Measurements from ENCODE around the gene SMIM30. TPM values are rescaled to one million over a fixed set of nuclear protein-coding genes. Genes with fewer than 3 reads are reported as not detected.

The SMIM30 gene
- total and polyA plus RNA-seq, 2 of the 4 experiments (the other 2 are of a cell fraction): 31.6 to 47.7 TPM

GRCh38 chr7:113120647-113121046, 2.3 kb upstream of the SMIM30 start:
- Histone ChIP-seq H3K9me3 (ENCODE audit: control insufficient read depth, insufficient read depth, low read length) (no peaks in the 10 kb centered on the region), H3K9ac (ENCODE audit: low read depth, low read length) (no peak overlapping the region), H3K4ac (ENCODE audit: low read depth, low read length) (no peak overlapping the region), H3K56ac (ENCODE audit: extremely low read depth, insufficient read depth, low read length) (no peak overlapping the region), H3K14ac (replicated peaks; ENCODE audit: low read depth, low read length) (no peak overlapping the region), H4K8ac (ENCODE audit: low read depth in 2 of 2, low read length in 2 of 2) (no peak overlapping the region), H4K5ac (ENCODE audit: low read depth, low read length) (no peak overlapping the region), H3K4me1 (ENCODE audit: control insufficient read depth, insufficient read depth, low read length) (no peaks in the 10 kb centered on the region; the same call in 1 of the 2 replicates), H3K23ac (ENCODE audit: low read depth, low read length) (no peak overlapping the region), H2AFZ (replicated peaks; ENCODE audit: low read length, poor library complexity) (no peak overlapping the region), H3K4me3 (ENCODE audit: insufficient read depth, low read depth, low read length) (no peak overlapping the region), H3K4me2 (ENCODE audit: low read depth, low read length) (no peak overlapping the region), H3K36me3 (ENCODE audit: control insufficient read depth, insufficient read depth, low read length) (no peaks in the 10 kb centered on the region), H3K27me3 (ENCODE audit: control insufficient read depth, insufficient read depth, low read length) (no peaks in the 10 kb centered on the region), H2BK120ac (ENCODE audit: low read depth, low read length) (no peak overlapping the region), H3K9me1 (ENCODE audit: insufficient read depth, low read length) (no peaks in the 10 kb centered on the region), H3K18ac (ENCODE audit: low read depth, low read length) (no peak overlapping the region), H2BK5ac (ENCODE audit: low read depth, low read length, poor library complexity, severe bottlenecking) (no peak overlapping the region), H3K79me1 (ENCODE audit: low read depth in 1 of 2, low read length in 2 of 2) (peaks cover 3 to 12% of the 10 kb centered on the region in 2 experiments; a peak in 2 of 4 replicates), H2AK5ac (ENCODE audit: low read depth, low read length) (no peak overlapping the region), H4K20me1 (ENCODE audit: insufficient read depth, low read length) (no peaks in the 10 kb centered on the region), H4K91ac (ENCODE audit: insufficient read depth, low read depth, low read length) (no peak overlapping the region), H2BK15ac (ENCODE audit: low read depth, low read length) (no peak overlapping the region), H2BK20ac (ENCODE audit: low read depth, low read length) (no peak overlapping the region), H2AK9ac (replicated peaks; ENCODE audit: low read depth, low read length, poor library complexity) (no peak overlapping the region), H3K27ac (ENCODE audit: insufficient read depth, low read length) (no peak overlapping the region)
- no TSS peak for BruUV-seq (replicated peaks)
- CTCF ChIA-PET: no interaction called here
- POLR2A ChIA-PET (ENCODE audit: unreplicated experiment): no interaction called here
- intact Hi-C loops (cut with micrococcal nuclease): no loop called here
- TF ChIP-seq CHD1 (IDR thresholded peaks at IDR 0.05; ENCODE audit: low read depth, low read length): no peak
- no peak for TF ChIP-seq CTCF (conservative IDR thresholded peaks at IDR 0.05; ENCODE audit: low read depth, low read length)
- no peak for TF ChIP-seq RCOR1 (IDR thresholded peaks at IDR 0.05; ENCODE audit: insufficient replicate concordance, low read length)
- TF ChIP-seq SMC3 (IDR thresholded peaks at IDR 0.05; ENCODE audit: low read depth, low read length): no peak
- TF ChIP-seq MAFK (IDR thresholded peaks at IDR 0.05; ENCODE audit: low read depth, low read length): no peak
- no peak for TF ChIP-seq RFX5 (IDR thresholded peaks at IDR 0.05; ENCODE audit: low read depth, low read length)
- no peak for TF ChIP-seq USF2 (IDR thresholded peaks at IDR 0.05; ENCODE audit: low read depth, low read length)
- in situ Hi-C loops (cut with MboI; ENCODE audit: low sequenced_read_pairs): no loop called here
- dilution Hi-C loops (cut with HindIII; ENCODE audit: low sequenced_read_pairs, unreplicated experiment): no loop called here
- no peak for ATAC-seq (ENCODE audit: low read depth)
- WGBS, 2 experiments (ENCODE audit: extremely low coverage in 2 of 2, insufficient read length in 1 of 2): no CpG with 5 or more reads among the region's 1 CpG
- DNase-seq: no peak
